H1 (cell line): ENCODE data around the gene HOXC11.

ENCODE experiments used
- BRCA1 ChIP-seq: IDR thresholded peaks from 2 replicates; pipeline ENCODE4 v1.6.1; 2012; ENCODE audit warnings: low read depth, low read length, improper control_type of control experiment
- CBX5 ChIP-seq: fragments of 300-800, 300-1000 bp; sonication (generic); IDR thresholded peaks from 2 replicates; pipeline ENCODE4 v1.7.1; 2016; ENCODE audit warnings: antibody characterized with exemption, low read length, low read depth
- CBX8 ChIP-seq: fragments of 300-800, 300-1000 bp; sonication (generic); IDR thresholded peaks from 2 replicates; pipeline ENCODE4 v1.7.1; 2016; ENCODE audit warnings: low read depth, low read length, borderline replicate concordance
- CREB1 ChIP-seq: IDR thresholded peaks from 2 replicates; pipeline ENCODE4 v1.6.1; 2012; ENCODE audit warnings: inconsistent platforms
- CTCF ChIP-seq, 3 experiments: IDR thresholded peaks; 1 replicate in 2 of 3; 2 replicates in 1 of 3; pipeline versions ENCODE4 v1.5.1 to v1.6.1; 2011; ENCODE audit warnings: low read length in 3 of 3, mild to moderate bottlenecking in 3 of 3, inconsistent platforms in 2 of 3, low read depth in 1 of 3, moderate library complexity in 1 of 3; ENCODE audit not compliant: insufficient read depth in 1 of 3; ENCODE audit errors: control extremely low read depth in 1 of 3
- HDAC6 ChIP-seq: IDR thresholded peaks from one replicate; pipeline ENCODE4 v1.7.1; 2012; ENCODE audit warnings: low read depth, mild to moderate bottlenecking, inconsistent platforms, low read length, moderate library complexity
- POLR2AphosphoS5 ChIP-seq: IDR thresholded peaks from 2 replicates; pipeline ENCODE4 v1.6.1; 2011; ENCODE audit warnings: low read depth, low read length
- USF2 ChIP-seq: IDR thresholded peaks from 2 replicates; pipeline ENCODE4 v1.6.1; 2011; ENCODE audit warnings: low read length, improper control_type of control experiment
- YY1 ChIP-seq: IDR thresholded peaks from 2 replicates; pipeline ENCODE4 v1.6.1; 2011; ENCODE audit warnings: low read depth, mild to moderate bottlenecking, low read length

- TF ChIP-seq CREB1 (no peak), CBX5 (no peak), BRCA1 (no peak), CTCF (IDR thresholded peaks at IDR 0.05; ENCODE audit: control extremely low read depth in 1 of 3, insufficient read depth in 1 of 3, low read depth in 1 of 3, low read length in 3 of 3) (no peak), POLR2AphosphoS5 (no peak), HDAC6 (no peak), USF2 (no peak), YY1 (no peak), CBX8 (no peak)
Measured at GRCh38 chr12:53971129-53971528, 1.8 kb upstream of the HOXC11 start.
